K562 (cell line): ENCODE results near the gene CEP295NL. TPM values are rescaled to one million over a fixed set of nuclear protein-coding genes. Genes with fewer than 3 reads are reported as not detected.
A peak's percentile ranks its signal among the peaks of the same experiment; 100 is the strongest.

ENCODE experiments used
- ARHGAP35 ChIP-seq: fragments of 450-650 bp; IDR thresholded peaks from 2 replicates; pipeline ENCODE4 v1.6.1; 2018; ENCODE audit not compliant: partially characterized antibody
- BMI1 ChIP-seq: fragments of 150-350 bp; IDR thresholded peaks from 2 replicates; pipeline ENCODE4 v1.6.1; 2014; ENCODE audit warnings: low read length
- CREB1 ChIP-seq, 2 experiments: sonication (generic) in 1 of 2; formaldehyde crosslinking in 1 of 2; IDR thresholded peaks; 2 replicates each; pipeline versions ENCODE4 v1.6.1 to v1.8.0; 2012 to 2022; ENCODE audit warnings: inconsistent platforms in 1 of 2, mild to moderate bottlenecking in 1 of 2, missing genetic modification reagents in 1 of 2, moderate library complexity in 1 of 2
- E2F8 ChIP-seq: fragments of 450-650 bp; IDR thresholded peaks from 2 replicates; pipeline ENCODE4 v1.7.1; 2018; ENCODE audit warnings: mild to moderate bottlenecking, low read depth; ENCODE audit not compliant: partially characterized antibody
- ETV5 ChIP-seq: sonication (generic); formaldehyde crosslinking; IDR thresholded peaks from 2 replicates; pipeline ENCODE4 v1.4.0; 2020; ENCODE audit warnings: low read depth, mild to moderate bottlenecking, missing genetic modification reagents
- MAZ ChIP-seq, 2 experiments: fragments of 450-650 bp in 1 of 2; sonication (generic) in 1 of 2; formaldehyde crosslinking; IDR thresholded peaks in 1 of 2; conservative IDR thresholded peaks in 1 of 2; 2 replicates each; pipeline versions ENCODE4 v1.4.0 to v1.5.0; 2020; ENCODE audit warnings: mild to moderate bottlenecking in 1 of 2, missing genetic modification reagents in 1 of 2
- NKRF ChIP-seq: fragments of 450-650 bp; IDR thresholded peaks from 2 replicates; pipeline ENCODE4 v1.6.1; 2016; ENCODE audit warnings: borderline replicate concordance
- NONO ChIP-seq, 2 experiments: fragments of 200-400 bp in 1 of 2; fragments of 450-650 bp in 1 of 2; formaldehyde crosslinking in 1 of 2; IDR thresholded peaks; 2 replicates each; pipeline ENCODE4 v1.6.1; 2017; ENCODE audit warnings: low read depth in 2 of 2, mild to moderate bottlenecking in 2 of 2, moderate library complexity in 2 of 2, low read length in 1 of 2
- SMAD4 ChIP-seq: fragments of 250-450 bp; sonication (Bioruptor Pico); conservative IDR thresholded peaks from 2 replicates; pipeline ENCODE4 v1.8.0; 2021; ENCODE audit warnings: inconsistent platforms, mild to moderate bottlenecking, moderate library complexity
- TOE1 ChIP-seq, 2 experiments: fragments of 450-650 bp in 1 of 2; sonication (generic) in 1 of 2; formaldehyde crosslinking in 1 of 2; IDR thresholded peaks; 2 replicates each; pipeline versions ENCODE4 v1.7.1 to v1.8.0; 2016 to 2022; ENCODE audit warnings: borderline replicate concordance in 2 of 2, mild to moderate bottlenecking in 2 of 2, antibody characterized with exemption in 1 of 2, inconsistent platforms in 1 of 2, low read depth in 1 of 2, missing genetic modification reagents in 1 of 2, moderate library complexity in 1 of 2
- ZBED1 ChIP-seq: IDR thresholded peaks from 2 replicates; pipeline ENCODE4 v1.6.1; 2014
- ZNF444 ChIP-seq: fragments of 250-450 bp; sonication (Bioruptor Pico); IDR thresholded peaks from 2 replicates; pipeline ENCODE4 v1.4.0; 2020; ENCODE audit warnings: mild to moderate bottlenecking, moderate library complexity
- polyA plus RNA-seq, 8 experiments: library from polyadenylated mRNA; depleted of rRNA in 4 of 8; stranded (reverse) in 5 of 8; unstranded in 3 of 8; fragments of >200 nt; fragmentation: Nextera tagmentation in 2 of 8; fragmentation: Illumina TruSeq in 1 of 8; extraction: Ambion mirVana in 2 of 8; extraction: Trizol in 1 of 8; gene quantifications; 2 replicates each; pipeline versions ENCODE4 v1.2.1 to v1.2.3, GENCODE V29; 2011 to 2014; ENCODE audit warnings: inconsistent platforms in 1 of 8, missing spikeins in 1 of 8
- total RNA-seq, 7 experiments: library from RNA; depleted of rRNA in 6 of 7; stranded (reverse); fragments of >200 nt in 6 of 7; fragmentation: Illumina TruSeq in 2 of 7; extraction: Trizol in 2 of 7; gene quantifications; 2 replicates each; pipeline versions ENCODE4 v1.2.1 to v1.2.3, GENCODE V29; 2011 to 2021; ENCODE audit warnings: low replicate concordance in 1 of 7

Gene CEP295NL
- total and polyA plus RNA-seq, 9 of the 15 experiments (the other 6 are each of a cell fraction or from before 2014, with no cell fraction given), result not detected

- TF ChIP-seq NONO (IDR thresholded peaks at IDR 0.05; ENCODE audit: low read depth in 2 of 2, low read length in 1 of 2) (peak in 1 of 2 experiments; percentile 45; a peak in 1 of 4 replicates), ARHGAP35 (no peak), ZNF444 (no peak), NKRF (peak; percentile 93), TOE1 (IDR thresholded peaks at IDR 0.05; ENCODE audit: borderline replicate concordance) (peak; percentile 98), TOE1 (CRISPR knock-in tag; IDR thresholded peaks at IDR 0.05; ENCODE audit: borderline replicate concordance, low read depth) (no peak; the same call in 1 of the 2 replicates), BMI1 (no peak), SMAD4 (CRISPR knock-in tag) (peak; percentile 76), MAZ (CRISPR knock-in tag; conservative IDR thresholded peaks at IDR 0.05 in 1 of 2, IDR thresholded peaks at IDR 0.05 in 1 of 2) (peak; percentile 90 to 93), ETV5 (peak; percentile 63; the same call in 1 of the 2 replicates), ZBED1 (no peak), E2F8 (peak; percentile 92), CREB1 (IDR thresholded peaks at IDR 0.05) (peak; percentile 100), CREB1 (CRISPR knock-in tag; IDR thresholded peaks at IDR 0.05) (peak; percentile 99)
Measured at GRCh38 chr17:78840780-78841611, 62.0 kb downstream of the CEP295NL start, which contains the start of gene USP36 (continued).
